ENCODE measurements around the gene OLIG3.

DNA sequence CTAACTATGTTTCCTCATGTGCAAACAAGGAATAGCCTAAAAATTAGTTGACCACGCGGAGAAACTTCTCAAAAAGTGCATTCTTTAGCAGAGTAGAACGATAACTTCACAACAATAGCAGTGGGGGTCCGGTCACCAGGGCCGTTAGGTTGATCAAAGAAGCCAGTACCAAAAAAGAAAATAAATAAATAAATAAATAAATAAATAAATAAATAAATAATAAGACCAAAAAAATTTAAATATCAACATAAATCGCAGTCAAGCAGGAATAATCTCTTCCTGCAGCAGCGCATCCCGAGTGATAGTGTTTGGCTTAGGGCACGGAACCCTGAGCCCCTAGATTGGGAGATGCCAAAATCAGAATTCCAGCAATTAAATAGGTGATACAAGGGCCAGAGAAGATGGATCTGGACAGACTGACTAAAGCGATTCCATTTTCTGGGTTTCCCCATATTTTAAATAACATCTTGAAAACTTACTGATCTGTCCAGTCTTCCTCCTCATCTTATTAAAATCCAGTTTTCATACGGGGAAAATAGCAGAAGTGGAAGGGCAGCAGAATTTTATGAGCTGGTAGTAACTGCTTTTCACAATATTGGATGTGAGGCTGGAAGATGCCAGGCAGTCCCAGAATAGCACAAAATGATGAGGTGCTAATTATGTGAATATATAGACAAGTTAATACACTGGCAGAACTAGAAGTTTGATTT, 4.4 kb upstream of the OLIG3 start:
- TF ChIP-seq POLR2AphosphoS5 (IDR thresholded peaks at IDR 0.05): no peak
- TF ChIP-seq CTCF (IDR thresholded peaks at IDR 0.05): no peak
- no peak for TF ChIP-seq POLR2A (IDR thresholded peaks at IDR 0.05)
